Endothelial cell of umbilical vein (primary cell): Measurements from ENCODE around the gene HMG20A.

Source experiments
- FOS ChIP-seq: IDR thresholded peaks from 2 replicates; pipeline ENCODE4 v1.6.1; 2011; ENCODE audit warnings: mild to moderate bottlenecking, low read length, moderate library complexity, borderline replicate concordance; ENCODE audit not compliant: insufficient read depth
- GATA2 ChIP-seq: IDR thresholded peaks from 2 replicates; pipeline ENCODE4 v1.7.0; 2011; ENCODE audit warnings: low read depth, mild to moderate bottlenecking, moderate library complexity, mixed read lengths, low read length; ENCODE audit not compliant: insufficient read length, insufficient read depth
- JUN ChIP-seq: IDR thresholded peaks from 2 replicates; pipeline ENCODE4 v1.6.1; 2011; ENCODE audit warnings: borderline replicate concordance, low read depth; ENCODE audit not compliant: insufficient read length, insufficient read depth
- POLR2A ChIP-seq: IDR thresholded peaks from 2 replicates; pipeline ENCODE4 v1.6.1; 2012; ENCODE audit warnings: low read depth, mild to moderate bottlenecking, control low read depth, low read length
- TF ChIP-seq, protein P1 (sequence below), 2 donors: IDR thresholded peaks; 1 replicate in 1 of 2; 2 replicates in 1 of 2; pipeline ENCODE4 v1.5.1; 2011; ENCODE audit warnings: low read length in 2 of 2, mild to moderate bottlenecking in 2 of 2, moderate library complexity in 2 of 2, control low read depth in 1 of 2, inconsistent platforms in 1 of 2, low read depth in 1 of 2; ENCODE audit not compliant: insufficient read depth in 1 of 2; ENCODE audit errors: extremely low read depth in 1 of 2
- TF ChIP-seq, protein P2 (sequence below): IDR thresholded peaks from 2 replicates; pipeline ENCODE4 v1.6.1; 2011; ENCODE audit not compliant: insufficient read depth, insufficient read length

- TF ChIP-seq, protein P1, sequence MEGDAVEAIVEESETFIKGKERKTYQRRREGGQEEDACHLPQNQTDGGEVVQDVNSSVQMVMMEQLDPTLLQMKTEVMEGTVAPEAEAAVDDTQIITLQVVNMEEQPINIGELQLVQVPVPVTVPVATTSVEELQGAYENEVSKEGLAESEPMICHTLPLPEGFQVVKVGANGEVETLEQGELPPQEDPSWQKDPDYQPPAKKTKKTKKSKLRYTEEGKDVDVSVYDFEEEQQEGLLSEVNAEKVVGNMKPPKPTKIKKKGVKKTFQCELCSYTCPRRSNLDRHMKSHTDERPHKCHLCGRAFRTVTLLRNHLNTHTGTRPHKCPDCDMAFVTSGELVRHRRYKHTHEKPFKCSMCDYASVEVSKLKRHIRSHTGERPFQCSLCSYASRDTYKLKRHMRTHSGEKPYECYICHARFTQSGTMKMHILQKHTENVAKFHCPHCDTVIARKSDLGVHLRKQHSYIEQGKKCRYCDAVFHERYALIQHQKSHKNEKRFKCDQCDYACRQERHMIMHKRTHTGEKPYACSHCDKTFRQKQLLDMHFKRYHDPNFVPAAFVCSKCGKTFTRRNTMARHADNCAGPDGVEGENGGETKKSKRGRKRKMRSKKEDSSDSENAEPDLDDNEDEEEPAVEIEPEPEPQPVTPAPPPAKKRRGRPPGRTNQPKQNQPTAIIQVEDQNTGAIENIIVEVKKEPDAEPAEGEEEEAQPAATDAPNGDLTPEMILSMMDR (IDR thresholded peaks at IDR 0.05; ENCODE audit: extremely low read depth in 1 of 2, insufficient read depth in 1 of 2, low read depth in 1 of 2, low read length in 2 of 2), result no peak
- no peak for TF ChIP-seq POLR2A
- TF ChIP-seq FOS, result no peak
- TF ChIP-seq, protein P2, sequence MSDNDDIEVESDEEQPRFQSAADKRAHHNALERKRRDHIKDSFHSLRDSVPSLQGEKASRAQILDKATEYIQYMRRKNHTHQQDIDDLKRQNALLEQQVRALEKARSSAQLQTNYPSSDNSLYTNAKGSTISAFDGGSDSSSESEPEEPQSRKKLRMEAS, result no peak
- no peak for TF ChIP-seq GATA2
- TF ChIP-seq JUN, result no peak
Observed at GRCh38 chr15:77398927-77399326, 21.8 kb upstream of the HMG20A start.
